GM19025 (cell line): ENCODE results near the gene PDC.
"Not testable (repeated sequence)": the region's sequence is repeated elsewhere in the genome, so short reads cannot be mapped to it uniquely, and the experiment has no call there.

Experiments
- ATAC-seq: cut with Tn5 transposase; IDR thresholded peaks from one replicate; pipeline ENCODE4 v1.9.1; 2021; ENCODE audit warnings: mild to moderate bottlenecking, low read depth, moderate library complexity; ENCODE audit not compliant: unreplicated experiment

The PDC gene

DNA sequence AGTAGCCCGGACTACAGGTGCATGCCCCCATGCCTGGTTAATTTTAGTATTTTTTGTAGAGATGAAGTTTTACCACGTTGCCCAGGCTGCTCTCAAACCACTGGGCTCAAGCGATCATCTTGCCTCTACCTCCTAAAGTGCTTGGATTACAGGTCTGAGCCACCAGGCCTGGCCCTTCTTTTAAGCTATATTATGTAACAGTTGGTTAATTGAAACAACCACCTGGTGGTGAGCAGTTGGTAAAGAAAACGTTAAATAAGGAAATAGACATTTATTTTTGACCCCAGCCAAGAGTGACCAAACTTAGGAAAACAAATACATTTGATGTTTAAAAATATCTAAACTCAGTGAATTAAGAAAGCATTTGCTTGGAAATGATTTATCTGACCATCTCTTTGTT, 12.1 kb upstream of the PDC start:
- ATAC-seq, result no peak

DNA sequence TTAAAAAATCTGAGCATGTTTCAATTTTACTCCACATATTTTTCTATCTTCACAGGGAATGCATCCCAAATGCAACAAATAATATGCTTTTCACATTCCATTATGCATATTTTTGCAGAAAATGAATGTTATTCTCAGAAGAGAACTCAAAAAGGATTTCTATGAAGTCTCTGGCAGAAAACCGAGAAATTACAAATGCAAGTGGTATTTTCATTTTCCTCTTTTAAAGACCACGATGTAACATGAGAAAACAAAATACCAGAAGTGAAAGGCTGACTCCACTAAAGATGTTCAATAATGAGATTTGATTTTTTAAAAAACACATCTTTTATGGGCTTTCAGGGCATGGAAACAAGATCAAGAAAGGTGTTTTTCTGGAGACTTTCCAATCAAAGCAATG, 5.0 kb upstream of the PDC start:
- no peak for ATAC-seq

DNA sequence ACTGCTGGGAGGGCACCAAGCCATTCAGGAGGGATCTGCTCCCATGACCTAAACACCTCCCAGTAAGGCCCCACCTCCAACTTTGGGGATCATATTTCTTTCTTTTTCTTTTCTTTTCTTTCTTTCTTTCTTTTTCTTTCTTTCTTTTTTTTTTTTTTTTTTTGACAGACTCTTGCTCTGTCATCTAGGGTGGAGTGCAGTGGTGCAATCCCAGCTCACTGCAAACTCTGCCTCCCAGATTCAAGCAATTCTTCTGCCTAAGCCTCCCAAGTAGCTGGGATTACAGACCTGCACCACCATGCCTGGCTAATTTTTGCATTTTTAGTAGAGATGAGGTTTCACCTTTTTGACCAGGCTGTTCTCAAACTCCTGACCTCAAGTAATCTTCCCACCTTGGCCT, 4.6 kb upstream of the PDC start:
- not testable (repeated sequence) for ATAC-seq

DNA sequence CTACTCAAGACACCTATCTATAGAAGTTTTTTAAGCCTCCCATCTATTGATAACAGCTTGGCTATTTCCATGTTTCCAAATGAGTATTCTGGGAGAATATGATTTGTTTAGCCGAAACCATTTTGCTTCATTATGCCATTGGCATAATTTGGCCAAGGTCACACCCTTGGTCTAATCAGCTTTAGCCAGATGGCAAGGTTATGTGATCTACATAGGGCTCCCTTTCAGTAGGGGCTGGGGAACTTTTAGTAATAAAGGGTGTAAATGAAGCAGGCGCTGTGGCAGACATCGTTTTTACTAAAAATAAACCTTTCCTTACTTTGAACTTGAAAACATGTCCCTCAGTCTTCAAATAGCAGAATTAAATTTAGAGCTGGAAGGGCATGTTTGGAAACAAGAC, 3.0 kb upstream of the PDC start:
- no peak for ATAC-seq

DNA sequence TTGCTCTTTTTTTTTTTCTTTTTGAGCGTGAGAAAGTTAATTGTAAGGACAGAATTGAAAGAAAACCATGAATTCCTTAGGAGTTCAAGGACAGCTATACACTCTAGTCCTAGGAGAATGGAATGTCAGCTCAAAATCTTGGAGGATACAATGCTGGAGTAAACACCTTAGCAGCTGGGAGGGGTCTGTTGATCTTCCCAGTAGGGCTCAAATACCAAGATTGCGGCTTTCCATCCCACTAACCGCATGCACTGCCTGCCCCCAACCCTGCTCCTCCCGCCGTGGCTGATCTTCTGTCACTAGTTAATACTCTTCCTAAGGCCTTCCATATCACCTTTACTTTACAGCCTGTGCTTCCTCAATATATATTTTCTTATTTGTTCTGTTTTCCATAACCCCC, 2.6 kb upstream of the PDC start:
- no peak for ATAC-seq

DNA sequence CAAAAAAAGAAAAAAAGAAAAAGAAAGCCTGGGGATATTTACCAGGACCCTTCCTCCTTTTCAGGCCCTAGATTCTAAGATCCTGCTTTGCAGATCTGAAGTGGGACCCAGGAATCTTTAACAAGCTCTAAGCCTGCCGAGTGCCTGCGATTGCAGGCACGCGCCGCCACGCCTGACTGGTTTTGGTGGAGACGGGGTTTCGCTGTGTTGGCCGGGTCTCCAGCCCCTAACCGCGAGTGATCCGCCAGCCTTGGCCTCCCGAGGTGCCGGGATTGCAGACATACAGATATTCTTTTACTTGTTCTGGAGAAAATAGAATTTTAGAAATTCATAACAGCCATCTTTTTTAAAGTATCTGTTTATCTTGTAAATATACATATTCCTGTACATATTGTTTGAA, 1.8 kb downstream of the PDC start:
- ATAC-seq, result not testable (repeated sequence)

DNA sequence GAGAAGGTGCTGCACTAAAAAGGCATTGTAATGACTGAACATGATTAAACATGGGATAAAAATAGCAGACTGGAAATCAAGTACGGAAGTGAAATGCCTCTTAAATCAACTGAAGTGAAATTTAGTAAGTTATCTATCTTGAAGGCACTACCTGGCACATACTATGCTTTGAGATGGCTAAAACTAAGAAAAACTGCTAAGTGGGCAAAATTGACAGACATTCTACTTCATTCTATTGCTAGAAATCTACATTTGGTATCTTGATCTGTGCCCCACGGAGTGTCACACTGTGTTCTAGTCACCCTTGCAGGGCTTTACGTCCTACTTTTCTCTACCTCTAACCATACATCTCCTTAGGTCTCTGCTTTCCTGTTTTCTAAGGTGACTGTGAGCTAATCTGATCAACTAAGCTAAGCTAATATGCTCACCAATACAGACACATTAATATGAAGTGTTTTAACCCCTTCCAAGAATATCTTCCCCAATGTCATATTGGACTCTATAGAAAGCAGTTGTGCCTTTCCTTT, 4.1 kb downstream of the PDC start:
- ATAC-seq, result no peak

DNA sequence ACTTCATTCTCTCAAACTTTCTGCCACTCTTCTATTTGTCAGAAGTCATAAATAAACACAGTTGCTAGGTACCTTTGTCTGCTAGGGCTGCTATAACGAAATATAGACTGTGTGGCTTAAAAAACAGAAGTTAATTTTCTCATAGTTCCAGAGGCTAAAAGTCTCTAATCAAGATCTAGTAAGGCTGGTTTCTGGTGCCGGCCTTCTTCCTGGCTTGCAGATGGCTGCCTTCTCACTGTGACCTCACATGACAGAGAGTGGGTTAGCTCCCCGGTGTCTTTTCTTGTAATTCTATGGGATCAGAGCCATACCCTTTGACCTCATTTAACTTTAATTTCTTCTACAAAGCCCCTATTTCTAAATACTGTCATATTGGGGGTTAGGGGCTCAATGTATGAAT, 5.9 kb downstream of the PDC start:
- ATAC-seq, result no peak

DNA sequence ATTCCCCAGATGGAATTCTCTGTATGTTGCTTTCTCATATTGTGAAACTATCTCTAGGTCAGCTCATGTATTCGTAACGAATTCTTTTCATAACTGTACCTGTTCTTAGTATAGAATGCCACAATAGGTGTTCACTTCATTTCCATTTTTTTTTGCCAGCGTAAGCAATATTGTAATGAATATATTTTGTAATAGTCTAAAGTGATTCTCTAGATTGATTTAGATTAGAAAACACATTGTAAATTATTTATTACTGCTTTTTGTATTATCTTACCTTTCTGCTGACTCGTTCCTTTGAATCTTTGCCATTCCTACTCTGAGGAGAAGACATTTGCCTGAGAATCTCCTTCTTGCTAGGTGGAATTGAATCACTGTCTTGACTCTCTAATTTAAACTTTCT, 14.8 kb downstream of the PDC start:
- no peak for ATAC-seq

DNA sequence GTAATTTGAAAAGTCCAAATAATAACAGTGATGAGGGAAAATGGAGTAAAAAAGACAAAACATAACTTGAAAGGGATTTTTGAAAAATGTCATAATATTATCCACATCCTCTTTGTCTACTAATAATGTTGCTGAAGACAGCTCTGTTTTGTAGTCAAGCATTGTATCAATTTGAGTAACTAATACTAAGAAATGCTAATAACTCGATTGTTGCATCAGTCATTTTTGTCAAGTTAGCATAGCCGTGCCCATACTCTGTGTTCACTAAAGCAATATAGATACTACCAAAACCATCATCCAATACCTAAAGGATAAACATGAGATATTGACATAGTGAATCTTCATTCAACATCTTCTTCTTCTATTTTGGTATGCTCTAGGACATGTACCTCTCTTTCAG, 17.3 kb downstream of the PDC start:
- no peak for ATAC-seq

DNA sequence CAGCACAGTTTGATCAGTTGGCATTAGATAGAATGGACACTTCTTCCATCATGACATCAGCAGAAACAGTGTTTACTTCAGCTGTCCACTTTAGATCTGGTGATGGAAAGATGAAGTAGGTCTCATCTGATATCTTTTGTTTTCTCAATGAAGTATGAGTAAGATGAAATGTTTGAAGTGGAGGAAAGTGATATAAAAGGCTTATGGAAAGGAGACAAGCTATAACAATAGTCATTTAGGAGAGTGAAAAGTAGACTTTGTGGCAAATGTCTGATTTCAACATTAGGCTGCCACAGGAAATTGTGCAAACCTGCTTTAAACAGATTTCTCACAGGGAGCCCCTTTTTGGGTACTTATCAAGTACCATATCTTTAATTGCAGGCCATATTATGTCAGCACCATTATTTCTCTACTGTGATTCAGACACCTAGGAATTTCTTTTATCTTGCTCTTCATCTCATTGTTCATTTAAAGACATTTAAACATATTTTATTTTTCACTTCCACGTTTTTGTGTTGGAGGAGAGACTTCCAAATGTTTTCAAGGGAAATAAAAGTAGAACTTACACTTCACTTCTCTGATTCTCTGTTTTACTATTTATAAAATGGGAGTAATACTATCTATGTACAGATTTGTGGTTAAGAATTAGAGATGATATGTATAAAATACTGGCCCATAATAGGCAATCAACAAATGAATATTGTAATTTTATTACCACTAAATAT, 18.1 kb downstream of the PDC start:
- ATAC-seq, result no peak

DNA sequence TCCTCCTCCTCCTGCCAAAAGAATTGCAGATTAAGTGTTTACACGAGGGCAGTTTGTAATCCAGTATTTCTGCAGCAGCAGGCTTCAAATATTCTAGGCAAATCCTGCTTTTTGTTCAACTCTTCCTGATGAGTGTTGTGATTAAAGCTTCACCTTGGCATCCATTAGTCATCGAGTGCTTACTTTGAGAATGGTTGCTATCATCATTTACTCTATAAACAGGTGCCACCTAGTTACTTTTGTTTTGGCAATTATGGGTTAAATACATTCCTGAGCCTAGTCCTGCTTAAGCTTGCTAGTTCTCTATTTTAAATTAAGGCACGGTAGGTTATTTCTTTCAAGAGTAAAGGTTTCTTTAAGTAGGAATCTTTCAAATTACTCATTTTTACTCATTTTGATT, 20.3 kb downstream of the PDC start:
- ATAC-seq, result no peak

DNA sequence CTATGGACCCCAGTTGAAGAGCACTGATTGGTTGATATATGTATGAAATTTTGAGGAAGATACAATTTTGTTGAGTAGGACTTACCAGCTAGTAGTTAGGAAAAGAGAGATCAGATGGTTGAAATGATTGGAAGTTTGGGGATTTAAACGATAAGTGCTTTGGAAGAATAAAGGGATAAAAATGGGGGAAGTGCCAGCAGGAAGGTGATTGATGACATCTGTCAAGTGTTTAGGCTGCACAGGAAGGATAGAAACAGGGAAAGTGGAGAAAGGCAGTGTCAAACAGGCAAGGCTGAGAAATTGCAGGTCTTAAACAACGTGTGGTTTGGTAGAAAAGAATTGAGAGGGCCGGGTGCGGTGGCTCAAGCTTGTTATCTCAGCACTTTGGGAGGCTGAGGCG, 22.3 kb downstream of the PDC start:
- ATAC-seq, result no peak

DNA sequence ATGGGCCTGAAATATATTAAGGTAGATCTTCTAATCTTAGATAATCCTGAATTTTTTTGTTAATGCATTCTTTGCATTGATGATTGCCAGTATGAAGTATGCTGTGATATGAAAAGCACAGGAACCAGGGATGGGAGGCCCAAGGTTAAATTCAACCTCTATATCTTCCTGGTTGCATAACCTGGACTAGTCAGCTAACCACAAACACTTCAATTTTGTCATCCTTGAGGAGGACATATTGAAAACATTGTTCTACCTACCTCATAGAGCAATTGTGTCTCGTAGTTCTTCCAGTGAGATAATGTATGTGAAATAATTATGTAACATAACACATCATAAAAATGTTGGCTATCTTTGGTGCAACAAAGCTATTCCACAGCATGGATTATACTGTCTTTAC, 25.6 kb downstream of the PDC start:
- no peak for ATAC-seq

DNA sequence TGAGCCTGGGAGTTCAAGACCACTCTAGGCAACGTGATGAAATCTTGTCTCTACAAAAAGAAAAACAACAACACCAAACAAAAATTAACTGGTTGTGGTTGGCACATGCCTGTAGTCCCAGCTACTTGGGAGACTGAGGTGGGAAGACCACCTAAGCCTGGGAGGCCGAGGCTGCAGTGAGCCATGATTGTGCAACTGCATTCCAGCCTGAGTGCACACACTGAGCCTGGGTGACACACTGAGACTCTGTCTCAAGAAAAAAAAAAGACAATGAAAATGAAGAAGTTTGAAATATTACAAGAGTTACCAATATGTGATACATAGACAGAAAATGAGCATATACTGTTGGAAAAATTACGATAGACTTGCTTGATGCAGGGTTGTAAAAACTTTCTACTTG, 31.9 kb downstream of the PDC start:
- no peak for ATAC-seq

DNA sequence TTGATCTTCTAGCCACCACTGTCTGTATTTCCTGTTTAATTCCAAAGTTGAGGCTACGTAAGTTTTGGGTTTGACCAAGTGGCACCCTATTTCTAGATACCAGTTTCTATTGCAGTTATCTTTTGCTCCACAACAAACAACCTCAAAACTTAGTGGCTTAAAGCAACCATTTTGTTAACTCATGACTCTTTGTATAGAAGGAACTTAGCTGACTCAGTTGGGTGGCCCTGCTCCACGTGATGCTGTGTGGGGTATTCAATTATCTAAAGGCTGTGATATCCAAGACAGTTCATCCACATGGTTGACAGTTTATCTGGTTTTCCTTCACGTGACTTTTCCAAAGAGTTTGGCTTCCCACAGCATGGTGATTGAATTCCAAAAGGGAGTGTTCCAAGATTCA, 34.8 kb downstream of the PDC start:
- no peak for ATAC-seq

DNA sequence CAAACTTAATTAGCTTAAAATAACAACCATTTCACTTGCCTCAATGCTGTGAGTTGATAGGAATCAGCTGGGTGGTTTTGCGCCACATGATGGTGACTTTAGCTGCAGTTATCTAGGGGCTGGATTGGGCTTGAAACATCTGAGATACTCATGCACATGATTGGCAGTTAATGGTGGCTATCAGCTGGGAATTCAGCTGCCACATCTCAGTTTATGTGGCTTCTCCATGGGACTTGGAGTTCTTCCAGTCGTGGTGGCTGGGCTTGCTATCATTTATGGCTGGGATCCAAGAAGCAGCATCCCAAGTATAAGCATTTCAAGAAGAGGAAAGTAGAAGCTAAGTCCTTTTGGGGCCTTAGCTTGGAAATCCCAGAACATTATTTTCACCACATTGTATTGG, 36.4 kb downstream of the PDC start:
- no peak for ATAC-seq

DNA sequence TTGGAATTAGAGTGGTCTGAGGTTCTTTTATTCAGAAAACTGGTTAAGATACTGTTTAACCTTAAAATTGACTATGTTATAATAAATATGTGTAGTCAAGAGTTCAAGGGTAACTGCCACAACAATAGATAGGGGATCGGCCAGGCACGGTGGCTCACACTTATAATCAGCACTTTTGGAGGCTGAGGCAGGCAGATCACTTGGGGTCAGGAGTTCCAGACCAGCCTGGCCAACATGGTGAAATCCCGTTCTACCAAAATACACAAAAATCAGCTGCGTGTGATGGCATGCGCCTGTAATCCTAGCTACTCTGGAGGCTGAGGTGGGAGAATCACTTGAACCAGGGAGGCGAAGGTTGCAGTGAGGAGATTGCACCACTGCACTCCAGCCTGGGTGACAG, 39.5 kb downstream of the PDC start:
- no peak for ATAC-seq

DNA sequence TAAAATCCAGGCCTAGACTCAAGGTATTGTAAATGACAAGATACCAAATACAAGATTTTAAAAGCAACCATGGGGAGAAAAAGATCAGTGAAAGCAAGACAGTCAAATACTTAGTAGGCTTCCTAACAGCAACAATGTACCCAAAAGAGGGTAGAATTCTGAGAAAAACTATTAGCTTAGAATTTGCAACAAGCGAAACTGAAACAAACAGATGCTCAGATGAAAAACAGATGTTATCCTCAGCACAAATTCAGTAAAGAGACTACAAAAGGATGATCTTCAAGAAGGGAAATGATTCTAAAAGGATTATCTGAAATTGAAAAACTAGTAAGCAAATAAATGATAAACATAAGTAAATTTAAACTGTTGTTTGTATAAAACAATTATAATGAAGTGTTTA, 40.0 kb downstream of the PDC start:
- peak; percentile 97 for ATAC-seq

DNA sequence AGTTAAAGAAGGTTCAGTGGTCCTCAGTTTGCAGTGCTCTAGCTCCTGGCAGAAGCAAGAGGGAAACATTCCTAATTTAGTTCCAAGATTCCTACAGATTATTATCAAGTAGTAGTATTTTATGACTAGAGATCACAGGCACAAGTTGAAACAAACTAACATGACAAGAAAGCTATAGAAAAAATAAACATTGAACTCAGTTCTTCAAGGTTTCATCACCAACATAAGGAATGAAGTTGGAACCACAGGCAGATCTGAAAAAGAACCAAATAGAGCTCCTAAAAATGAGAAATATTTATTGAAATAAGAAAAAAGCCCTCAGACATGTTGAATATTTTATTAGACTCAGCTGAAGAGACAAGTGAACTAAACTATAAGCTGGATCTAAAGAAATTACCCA, 40.6 kb downstream of the PDC start:
- no peak for ATAC-seq

DNA sequence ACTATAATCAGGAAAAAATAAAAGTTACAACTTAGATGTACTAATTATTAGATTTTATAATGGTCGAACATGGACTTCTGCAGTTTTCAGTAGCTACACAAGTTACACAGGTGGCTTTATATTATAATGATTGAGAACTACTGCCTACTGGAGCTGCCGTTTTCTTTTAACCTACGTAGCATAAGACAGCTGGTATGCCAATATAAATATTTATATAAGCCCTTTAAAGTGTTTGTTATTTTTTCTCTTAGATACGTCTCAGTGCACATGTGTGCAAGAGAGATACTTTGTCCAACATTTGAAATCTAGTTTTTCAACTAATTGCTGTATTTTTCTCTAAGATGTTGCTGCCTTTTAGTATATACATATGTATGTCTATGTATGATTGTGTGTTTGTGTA, 42.4 kb downstream of the PDC start:
- no peak for ATAC-seq

DNA sequence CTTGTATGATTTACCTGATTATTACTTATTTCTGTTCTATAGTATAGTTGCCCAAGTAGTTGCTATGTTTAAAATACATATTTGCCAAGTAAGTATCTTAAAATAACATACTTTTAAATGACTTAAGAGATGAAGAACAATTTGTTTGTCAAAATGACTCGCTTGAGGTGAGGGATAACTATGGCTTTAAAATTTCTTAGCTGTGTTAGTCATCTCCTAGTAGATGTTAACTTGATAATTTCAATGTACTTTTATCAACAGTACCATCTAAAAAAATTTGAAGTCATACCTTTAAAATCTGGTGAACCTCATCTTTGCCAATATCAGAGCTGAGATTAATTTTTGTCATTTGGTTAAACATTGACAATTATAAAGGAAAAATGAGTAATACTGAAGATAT, 47.6 kb downstream of the PDC start:
- ATAC-seq, result no peak

DNA sequence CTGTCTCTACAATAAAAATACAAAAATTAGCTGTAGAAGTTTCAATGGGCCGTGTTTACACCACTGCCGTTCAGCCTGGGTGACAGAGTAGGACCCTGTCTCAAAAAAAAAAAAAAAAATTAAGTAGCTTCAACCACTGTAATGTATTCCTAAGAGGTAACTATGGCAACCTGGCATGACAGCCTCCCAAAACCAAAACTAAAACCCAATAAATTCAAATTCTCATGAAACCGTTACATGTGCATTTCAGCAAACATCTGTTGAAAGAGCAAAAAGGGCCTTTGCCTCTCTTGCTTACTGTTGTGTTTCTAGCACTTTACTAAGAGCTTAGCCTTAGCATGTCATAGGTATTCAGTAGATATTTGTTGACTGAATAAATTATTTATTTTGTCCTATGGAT, 51.8 kb downstream of the PDC start:
- ATAC-seq, result peak; percentile 64
